ENCODE results near the gene SACS. TPM values are rescaled to one million over a fixed set of nuclear protein-coding genes. Genes with fewer than 3 reads are reported as not detected.
A peak's percentile ranks its signal among the peaks of the same experiment; 100 is the strongest.
"Not testable (repeated sequence)": the region's sequence is repeated elsewhere in the genome, so short reads cannot be mapped to it uniquely, and the experiment has no call there.

SACS gene
- total RNA-seq, 1 donor from 2014 or later, result 87.9 TPM

DNA sequence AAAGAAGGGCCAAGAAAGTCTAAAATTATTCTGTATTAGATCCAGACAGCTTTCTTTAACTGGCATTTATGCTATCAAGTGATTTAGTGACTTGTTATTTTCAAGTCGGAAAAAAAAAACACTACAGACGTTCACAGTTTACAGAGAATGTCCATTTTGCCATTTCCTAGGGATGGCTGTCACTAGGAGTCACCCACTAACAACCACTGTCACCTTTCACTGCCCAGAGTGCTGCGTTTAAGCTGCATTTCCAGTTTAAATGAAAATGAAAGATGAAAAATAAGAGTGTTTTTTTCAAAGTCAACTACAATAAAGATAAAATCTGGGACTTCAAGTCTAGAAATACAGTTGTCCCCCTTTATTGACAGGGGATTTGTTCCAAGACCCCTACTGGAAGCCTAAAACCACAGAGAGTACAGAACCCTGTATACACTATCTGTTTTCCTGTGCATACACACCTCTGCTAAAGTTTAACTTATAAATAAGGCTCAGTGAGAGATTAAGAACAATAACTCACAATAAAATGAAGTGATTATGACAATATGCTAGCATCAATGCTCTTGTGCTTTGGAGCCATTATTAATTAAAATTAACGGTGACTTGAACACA, 112.5 kb downstream of the SACS start:
- Mint-ChIP-seq H3K4me1 (ENCODE audit: low read depth) (peaks cover 74% of the 10 kb centered on the region), H3K36me3 (ENCODE audit: low read depth) (peaks cover 4% of the 10 kb centered on the region), H3K27ac (ENCODE audit: unreplicated experiment) (peak overlapping the region; percentile 100), H3K9me3 (ENCODE audit: low read depth) (no peaks in the 10 kb centered on the region), H3K4me3 (ENCODE audit: unreplicated experiment) (peak overlapping the region; percentile 53), H3K27me3 (ENCODE audit: low read depth) (no peaks in the 10 kb centered on the region)
- TF ChIP-seq, protein P1, sequence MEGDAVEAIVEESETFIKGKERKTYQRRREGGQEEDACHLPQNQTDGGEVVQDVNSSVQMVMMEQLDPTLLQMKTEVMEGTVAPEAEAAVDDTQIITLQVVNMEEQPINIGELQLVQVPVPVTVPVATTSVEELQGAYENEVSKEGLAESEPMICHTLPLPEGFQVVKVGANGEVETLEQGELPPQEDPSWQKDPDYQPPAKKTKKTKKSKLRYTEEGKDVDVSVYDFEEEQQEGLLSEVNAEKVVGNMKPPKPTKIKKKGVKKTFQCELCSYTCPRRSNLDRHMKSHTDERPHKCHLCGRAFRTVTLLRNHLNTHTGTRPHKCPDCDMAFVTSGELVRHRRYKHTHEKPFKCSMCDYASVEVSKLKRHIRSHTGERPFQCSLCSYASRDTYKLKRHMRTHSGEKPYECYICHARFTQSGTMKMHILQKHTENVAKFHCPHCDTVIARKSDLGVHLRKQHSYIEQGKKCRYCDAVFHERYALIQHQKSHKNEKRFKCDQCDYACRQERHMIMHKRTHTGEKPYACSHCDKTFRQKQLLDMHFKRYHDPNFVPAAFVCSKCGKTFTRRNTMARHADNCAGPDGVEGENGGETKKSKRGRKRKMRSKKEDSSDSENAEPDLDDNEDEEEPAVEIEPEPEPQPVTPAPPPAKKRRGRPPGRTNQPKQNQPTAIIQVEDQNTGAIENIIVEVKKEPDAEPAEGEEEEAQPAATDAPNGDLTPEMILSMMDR (IDR thresholded peaks at IDR 0.05), result no peak
- DNase-seq (ENCODE audit: low spot score), result no peak

GRCh38 chr13:23319883-23320224, 113.6 kb downstream of the SACS start:
- Mint-ChIP-seq H3K9me3 (ENCODE audit: low read depth) (no peaks in the 10 kb centered on the region), H3K27ac (ENCODE audit: unreplicated experiment) (peak overlapping the region; percentile 100), H3K4me1 (ENCODE audit: low read depth) (peaks cover 63% of the 10 kb centered on the region), H3K4me3 (ENCODE audit: unreplicated experiment) (no peak overlapping the region), H3K36me3 (ENCODE audit: low read depth) (peaks cover 5% of the 10 kb centered on the region), H3K27me3 (ENCODE audit: low read depth) (no peaks in the 10 kb centered on the region)
- no peak for DNase-seq (ENCODE audit: low spot score)
- TF ChIP-seq, protein P1 (IDR thresholded peaks at IDR 0.05), result peak; percentile 66

DNA sequence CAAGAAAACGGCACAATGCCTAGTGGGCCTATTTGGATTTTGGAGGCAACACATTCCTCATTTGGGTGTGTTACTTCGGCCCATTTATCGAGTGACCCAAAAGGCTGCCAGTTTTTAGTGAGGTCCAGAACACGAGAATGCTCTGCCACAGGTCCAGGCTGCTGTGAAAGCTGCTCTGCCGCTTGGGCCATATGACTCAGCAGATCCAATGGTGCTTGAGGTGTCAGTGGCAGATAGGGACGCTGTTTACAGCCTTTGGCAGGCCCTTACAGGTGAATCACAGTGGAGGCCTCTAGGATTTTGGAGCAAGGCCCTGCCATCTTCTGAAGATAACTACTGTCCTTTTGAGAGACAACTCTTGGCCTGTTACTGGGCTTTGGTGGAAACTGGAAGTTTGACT, 118.7 kb downstream of the SACS start:
- Mint-ChIP-seq H3K4me1 (ENCODE audit: low read depth) (peaks cover 32% of the 10 kb centered on the region), H3K36me3 (ENCODE audit: low read depth) (peaks cover 14% of the 10 kb centered on the region)
- H3K27ac Mint-ChIP-seq (ENCODE audit: unreplicated experiment); H3K9me3 Mint-ChIP-seq (ENCODE audit: low read depth); DNase-seq (ENCODE audit: low spot score); H3K4me3 Mint-ChIP-seq (ENCODE audit: unreplicated experiment); H3K27me3 Mint-ChIP-seq (ENCODE audit: low read depth): not testable (repeated sequence)

GRCh38 chr13:23292586-23292985, 140.9 kb downstream of the SACS start:
- Mint-ChIP-seq H3K4me3 (ENCODE audit: unreplicated experiment) (no peak overlapping the region), H3K27ac (ENCODE audit: unreplicated experiment) (no peak overlapping the region), H3K9me3 (ENCODE audit: low read depth) (peaks cover 8% of the 10 kb centered on the region), H3K36me3 (ENCODE audit: low read depth) (peaks cover 3% of the 10 kb centered on the region), H3K27me3 (ENCODE audit: low read depth) (no peaks in the 10 kb centered on the region), H3K4me1 (ENCODE audit: low read depth) (peaks cover 30% of the 10 kb centered on the region)
- TF ChIP-seq, protein P1 (IDR thresholded peaks at IDR 0.05), result no peak
- no peak for DNase-seq (ENCODE audit: low spot score)

- H3K36me3 Mint-ChIP-seq (ENCODE audit: low read depth), result peaks cover 4% of the 10 kb centered on the region
- H3K27ac Mint-ChIP-seq (ENCODE audit: unreplicated experiment), result peak overlapping the region; percentile 79
- H3K4me1 Mint-ChIP-seq (ENCODE audit: low read depth), result peaks cover 34% of the 10 kb centered on the region
These were observed 143.6 kb downstream of the SACS start for GRCh38 chr13:23289917-23290357.

More at GRCh38 chr13:23289917-23290357, 143.6 kb downstream of the SACS start:
- H3K9me3 Mint-ChIP-seq (ENCODE audit: low read depth), result peaks cover 5% of the 10 kb centered on the region
- DNase-seq (ENCODE audit: low spot score), result no peak
- no peaks in the 10 kb centered on the region for H3K27me3 Mint-ChIP-seq (ENCODE audit: low read depth)
- TF ChIP-seq, protein P1 (IDR thresholded peaks at IDR 0.05), result no peak
- no peak overlapping the region for H3K4me3 Mint-ChIP-seq (ENCODE audit: unreplicated experiment)

Measured in chondrocyte (in vitro differentiated cells).